ENCODE data around the gene ZNF692.

ZNF692 gene, protein sequence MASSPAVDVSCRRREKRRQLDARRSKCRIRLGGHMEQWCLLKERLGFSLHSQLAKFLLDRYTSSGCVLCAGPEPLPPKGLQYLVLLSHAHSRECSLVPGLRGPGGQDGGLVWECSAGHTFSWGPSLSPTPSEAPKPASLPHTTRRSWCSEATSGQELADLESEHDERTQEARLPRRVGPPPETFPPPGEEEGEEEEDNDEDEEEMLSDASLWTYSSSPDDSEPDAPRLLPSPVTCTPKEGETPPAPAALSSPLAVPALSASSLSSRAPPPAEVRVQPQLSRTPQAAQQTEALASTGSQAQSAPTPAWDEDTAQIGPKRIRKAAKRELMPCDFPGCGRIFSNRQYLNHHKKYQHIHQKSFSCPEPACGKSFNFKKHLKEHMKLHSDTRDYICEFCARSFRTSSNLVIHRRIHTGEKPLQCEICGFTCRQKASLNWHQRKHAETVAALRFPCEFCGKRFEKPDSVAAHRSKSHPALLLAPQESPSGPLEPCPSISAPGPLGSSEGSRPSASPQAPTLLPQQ

DNA sequence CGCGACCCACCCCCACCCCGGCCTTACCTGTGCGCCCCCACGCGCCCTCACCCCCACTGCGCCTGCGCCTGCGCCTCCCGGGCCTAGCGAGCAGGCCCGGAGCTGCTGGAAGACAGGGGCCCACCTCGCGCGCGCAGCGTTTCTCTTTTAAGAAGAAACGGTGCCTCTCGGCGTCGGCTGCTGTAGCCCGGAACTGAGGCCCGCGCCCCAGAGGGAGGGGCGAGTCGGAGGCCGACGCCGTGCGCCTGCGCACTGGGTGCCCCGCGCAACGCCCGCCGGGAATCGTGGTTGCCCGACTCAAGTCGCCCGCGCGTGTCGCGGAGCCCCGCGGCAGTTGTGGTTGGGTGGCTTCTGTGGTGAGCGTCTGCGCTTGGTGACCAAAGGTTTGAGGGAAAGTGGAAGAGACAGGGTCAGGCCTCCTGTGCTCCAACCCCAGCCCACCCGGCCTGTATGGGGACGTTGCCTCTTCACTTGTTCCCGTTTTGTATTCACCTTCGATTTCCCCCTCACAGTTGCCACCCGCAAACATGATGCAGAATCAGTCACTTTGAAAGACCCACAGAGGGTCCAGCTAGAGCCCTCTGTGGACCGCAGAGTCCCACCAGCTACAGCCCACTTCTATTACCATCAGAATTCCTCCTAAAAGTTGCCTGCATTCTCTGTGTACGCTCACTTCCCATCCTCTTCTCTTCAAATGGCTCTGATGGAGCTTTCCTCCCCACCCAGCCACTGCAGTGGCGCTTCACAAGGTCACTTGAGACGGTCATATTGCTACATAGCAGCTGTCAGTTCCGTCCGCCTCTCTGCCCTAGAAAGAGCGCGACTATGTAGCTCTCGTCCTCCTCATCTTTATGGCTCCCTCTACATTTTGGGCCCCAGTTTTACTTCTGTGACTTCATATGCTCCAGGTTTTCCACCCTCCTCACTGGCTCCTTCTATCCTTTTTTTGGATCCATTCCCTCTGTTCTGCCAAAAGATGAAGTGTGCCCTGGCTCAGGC lies at the start of gene ZNF692:
ZNF692 (minus strand) TSS at position 195 of the 999 bp plus-strand sequence. CDS start 776 bp downstream, outside the sequence.
- Histone ChIP-seq H3K27ac (ENCODE audit: low read depth, low read length) (peak within 1 kb of the TSS; percentile 75), H3K27me3 (ENCODE audit: control insufficient read depth, insufficient read depth, low read length) (peaks cover 30% of the 10 kb centered on the region), H3K9me3 (ENCODE audit: control insufficient read depth, insufficient read depth, low read length) (no peaks in the 10 kb centered on the region), H3K4me3 (ENCODE audit: low read depth, low read length) (peak within 1 kb of the TSS; percentile 92), H3K9ac (ENCODE audit: low read depth, low read length) (peak within 1 kb of the TSS; percentile 82), H3K36me3 (ENCODE audit: control insufficient read depth, insufficient read depth, low read length) (peaks cover 28% of the 10 kb centered on the region), H3K4me1 (ENCODE audit: control insufficient read depth, insufficient read depth, low read length) (peaks cover 11% of the 10 kb centered on the region)

DNA sequence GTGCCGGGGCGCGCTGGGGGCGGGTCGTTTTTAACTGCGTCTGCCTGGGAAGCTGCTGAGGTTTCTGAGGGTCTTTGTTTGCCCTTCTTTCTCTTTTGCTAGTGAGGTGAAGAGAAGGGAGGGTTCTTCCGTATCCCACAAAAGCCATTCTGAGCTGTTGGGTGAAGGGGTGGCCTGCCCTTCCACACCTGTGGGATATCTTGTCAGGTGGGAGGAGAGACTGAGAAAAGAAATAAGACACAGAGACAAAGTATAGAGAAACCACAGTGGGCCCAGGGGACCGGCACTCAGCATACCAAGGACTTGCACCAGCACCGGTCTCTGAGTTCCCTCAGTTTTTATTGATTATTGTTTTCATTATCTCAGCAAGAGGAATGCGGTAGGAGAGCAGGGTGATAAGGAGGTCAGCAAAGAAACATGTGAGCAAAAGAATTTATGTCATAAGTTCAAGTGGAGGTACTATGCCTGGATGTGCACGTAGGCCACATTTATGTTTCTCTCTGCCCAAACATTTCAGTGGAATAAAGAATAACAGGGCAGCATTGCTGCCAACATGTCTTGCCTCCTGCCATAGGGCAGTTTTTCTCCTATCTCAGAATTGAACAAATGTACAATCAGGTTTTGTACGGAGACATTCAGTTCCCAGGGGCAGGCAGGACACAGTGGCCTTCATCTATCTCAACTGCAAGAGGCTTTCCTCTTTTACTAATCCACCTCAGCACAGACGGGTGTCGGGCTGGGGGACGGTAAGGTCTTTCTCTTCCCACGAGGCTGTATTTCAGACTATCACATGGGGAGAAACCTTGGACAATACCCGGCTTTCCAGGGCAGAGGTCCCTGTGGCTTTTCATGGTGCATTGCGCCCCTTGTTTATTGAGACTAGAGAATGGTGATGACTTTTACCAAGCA lies 48.1 kb upstream of the ZNF692 start:
- peak overlapping the region; percentile 79 for H3K4me3 ChIP-seq (ENCODE audit: low read depth, low read length)
- H3K27me3 ChIP-seq (ENCODE audit: control insufficient read depth, insufficient read depth, low read length), result no peaks in the 10 kb centered on the region
- H3K9me3 ChIP-seq (ENCODE audit: control insufficient read depth, insufficient read depth, low read length), result no peaks in the 10 kb centered on the region
- peaks cover 4% of the 10 kb centered on the region; the same call in 1 of the 2 replicates for H3K36me3 ChIP-seq (ENCODE audit: control insufficient read depth, insufficient read depth, low read length)
- H3K27ac ChIP-seq (ENCODE audit: low read depth, low read length), result peak overlapping the region; percentile 96
- H3K9ac ChIP-seq (ENCODE audit: low read depth, low read length), result peak overlapping the region; percentile 84
- H3K4me1 ChIP-seq (ENCODE audit: control insufficient read depth, insufficient read depth, low read length), result peaks cover 17% of the 10 kb centered on the region

DNA sequence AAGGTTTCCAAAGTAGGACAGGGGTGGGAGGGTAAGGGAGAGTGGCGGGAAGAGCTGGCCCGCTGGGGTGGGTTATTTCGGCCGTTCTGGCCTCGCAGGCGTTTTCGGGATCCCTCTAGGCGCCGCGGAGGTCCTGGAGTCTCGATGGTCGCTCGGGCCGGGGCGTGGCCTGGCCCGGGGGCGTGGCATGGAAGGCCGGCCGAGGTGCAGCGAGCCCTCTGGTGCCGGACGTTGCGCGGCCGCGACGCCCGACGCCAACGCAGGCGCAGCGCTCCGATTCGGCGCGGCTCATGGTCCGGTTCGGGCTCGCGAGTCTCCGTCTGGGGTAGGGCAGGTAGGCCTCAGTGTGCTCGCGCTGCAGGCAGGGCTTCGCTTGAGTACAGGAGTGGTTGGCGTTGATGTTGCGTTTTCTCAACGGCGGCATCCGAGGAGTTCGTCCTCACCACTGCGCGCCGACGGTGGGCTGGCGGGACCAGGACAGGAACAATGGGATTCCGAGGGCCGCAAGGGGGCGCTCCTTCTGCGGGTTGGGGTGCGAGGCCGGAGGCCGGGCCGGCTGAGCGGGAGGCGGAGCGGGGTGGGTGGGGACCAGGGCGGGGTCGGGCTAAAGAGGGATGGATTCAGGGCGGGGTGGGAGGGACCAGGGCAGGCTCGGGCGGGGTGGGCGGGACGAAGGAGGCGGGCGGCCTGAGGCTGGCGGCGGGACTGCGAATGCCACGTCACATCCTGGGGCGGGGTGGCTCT lies 47.3 kb upstream of the ZNF692 start, which contains the start of gene PGBD2:
PGBD2 (plus strand) TSS at position 227 of the 744 bp plus-strand sequence. CDS start 7,628 bp downstream, outside the sequence.
- Histone ChIP-seq H3K4me1 (ENCODE audit: control insufficient read depth, insufficient read depth, low read length) (peaks cover 17% of the 10 kb centered on the region), H3K36me3 (ENCODE audit: control insufficient read depth, insufficient read depth, low read length) (peaks cover 4% of the 10 kb centered on the region; the same call in 1 of the 2 replicates), H3K27me3 (ENCODE audit: control insufficient read depth, insufficient read depth, low read length) (no peaks in the 10 kb centered on the region), H3K9ac (ENCODE audit: low read depth, low read length) (peak within 1 kb of the TSS; percentile 94), H3K4me3 (ENCODE audit: low read depth, low read length) (peak within 1 kb of the TSS; percentile 87), H3K27ac (ENCODE audit: low read depth, low read length) (peak within 1 kb of the TSS; percentile 96), H3K9me3 (ENCODE audit: control insufficient read depth, insufficient read depth, low read length) (no peaks in the 10 kb centered on the region)

DNA sequence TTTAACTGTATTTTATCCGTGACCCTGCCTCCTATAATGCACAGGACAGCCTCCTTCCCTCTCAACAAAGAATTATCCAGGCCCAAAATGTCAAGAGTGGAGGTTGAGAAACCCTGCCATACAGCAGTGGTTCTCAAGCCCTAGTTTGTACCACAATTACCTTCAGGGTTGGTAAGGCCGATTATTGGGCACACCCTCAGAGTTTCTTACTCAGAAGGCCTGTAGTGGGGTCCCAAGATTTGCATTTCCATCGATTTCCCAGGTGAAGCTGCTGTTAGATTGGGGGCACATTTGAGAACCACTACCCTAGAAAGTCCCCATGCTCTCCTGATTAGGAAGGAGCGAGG lies 46.8 kb upstream of the ZNF692 start:
- Histone ChIP-seq H3K36me3 (ENCODE audit: control insufficient read depth, insufficient read depth, low read length) (peaks cover 2% of the 10 kb centered on the region; the same call in 1 of the 2 replicates), H3K9ac (ENCODE audit: low read depth, low read length) (peak overlapping the region; percentile 75), H3K27ac (ENCODE audit: low read depth, low read length) (peak overlapping the region; percentile 95), H3K4me3 (ENCODE audit: low read depth, low read length) (peak overlapping the region; percentile 87), H3K4me1 (ENCODE audit: control insufficient read depth, insufficient read depth, low read length) (peaks cover 17% of the 10 kb centered on the region), H3K9me3 (ENCODE audit: control insufficient read depth, insufficient read depth, low read length) (no peaks in the 10 kb centered on the region), H3K27me3 (ENCODE audit: control insufficient read depth, insufficient read depth, low read length) (no peaks in the 10 kb centered on the region)

GRCh38 chr1:248904437-248905216 lies 45.7 kb upstream of the ZNF692 start:
- no peaks in the 10 kb centered on the region for H3K9me3 ChIP-seq (ENCODE audit: control insufficient read depth, insufficient read depth, low read length)
- no peak overlapping the region for H3K9ac ChIP-seq (ENCODE audit: low read depth, low read length)
- H3K4me1 ChIP-seq (ENCODE audit: control insufficient read depth, insufficient read depth, low read length), result peaks cover 17% of the 10 kb centered on the region
- H3K4me3 ChIP-seq (ENCODE audit: low read depth, low read length), result no peak overlapping the region
- no peaks in the 10 kb centered on the region for H3K36me3 ChIP-seq (ENCODE audit: control insufficient read depth, insufficient read depth, low read length)
- no peaks in the 10 kb centered on the region for H3K27me3 ChIP-seq (ENCODE audit: control insufficient read depth, insufficient read depth, low read length)
- no peak overlapping the region for H3K27ac ChIP-seq (ENCODE audit: low read depth, low read length)

DNA sequence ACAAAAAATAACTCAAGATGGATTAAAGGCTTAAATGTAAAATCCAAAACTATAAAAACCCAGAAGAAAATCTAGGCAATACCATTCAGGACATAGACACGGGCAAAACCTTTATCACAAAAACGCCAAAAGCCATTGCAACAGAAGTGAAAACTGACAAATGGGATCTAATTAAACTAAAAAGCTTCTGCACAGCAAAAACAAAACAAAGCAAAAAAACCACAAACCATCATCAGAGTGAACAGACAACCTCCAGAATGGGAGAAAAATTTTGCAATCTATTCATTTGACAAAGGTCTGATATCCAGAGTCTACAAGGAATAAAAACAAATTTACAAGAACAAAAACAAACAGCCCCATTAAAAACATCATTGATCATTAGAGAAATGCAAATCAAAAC lies 42.7 kb upstream of the ZNF692 start:
- no peaks in the 10 kb centered on the region for H3K27me3 ChIP-seq (ENCODE audit: control insufficient read depth, insufficient read depth, low read length)
- no peak overlapping the region for H3K9ac ChIP-seq (ENCODE audit: low read depth, low read length)
- H3K9me3 ChIP-seq (ENCODE audit: control insufficient read depth, insufficient read depth, low read length), result no peaks in the 10 kb centered on the region
- peaks cover 20% of the 10 kb centered on the region for H3K4me1 ChIP-seq (ENCODE audit: control insufficient read depth, insufficient read depth, low read length)
- H3K4me3 ChIP-seq (ENCODE audit: low read depth, low read length), result no peak overlapping the region
- no peak overlapping the region for H3K27ac ChIP-seq (ENCODE audit: low read depth, low read length)
- no peaks in the 10 kb centered on the region for H3K36me3 ChIP-seq (ENCODE audit: control insufficient read depth, insufficient read depth, low read length)

DNA sequence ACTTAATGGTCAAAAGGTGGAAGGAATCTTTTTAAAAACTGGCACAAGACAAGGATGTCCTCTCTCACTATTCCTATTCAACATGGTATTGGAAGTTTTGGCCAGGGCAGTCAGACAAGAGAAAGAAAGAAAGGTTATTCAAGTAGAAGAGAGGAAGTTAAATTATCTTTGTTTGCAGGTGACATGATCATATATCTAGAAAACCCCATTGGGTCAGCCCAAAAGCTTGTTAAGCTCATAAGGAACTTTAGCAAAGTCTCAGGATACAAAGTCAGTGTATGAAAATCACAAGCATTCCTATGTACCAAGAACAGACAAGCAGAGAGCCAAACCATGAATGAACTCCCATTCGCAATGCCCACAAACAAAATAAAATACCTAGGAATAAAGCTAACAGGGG lies 41.8 kb upstream of the ZNF692 start:
- no peaks in the 10 kb centered on the region for H3K36me3 ChIP-seq (ENCODE audit: control insufficient read depth, insufficient read depth, low read length)
- no peak overlapping the region for H3K4me3 ChIP-seq (ENCODE audit: low read depth, low read length)
- no peaks in the 10 kb centered on the region for H3K27me3 ChIP-seq (ENCODE audit: control insufficient read depth, insufficient read depth, low read length)
- H3K4me1 ChIP-seq (ENCODE audit: control insufficient read depth, insufficient read depth, low read length), result peaks cover 19% of the 10 kb centered on the region
- H3K9me3 ChIP-seq (ENCODE audit: control insufficient read depth, insufficient read depth, low read length), result no peaks in the 10 kb centered on the region
- H3K27ac ChIP-seq (ENCODE audit: low read depth, low read length), result no peak overlapping the region
- H3K9ac ChIP-seq (ENCODE audit: low read depth, low read length), result no peak overlapping the region

DNA sequence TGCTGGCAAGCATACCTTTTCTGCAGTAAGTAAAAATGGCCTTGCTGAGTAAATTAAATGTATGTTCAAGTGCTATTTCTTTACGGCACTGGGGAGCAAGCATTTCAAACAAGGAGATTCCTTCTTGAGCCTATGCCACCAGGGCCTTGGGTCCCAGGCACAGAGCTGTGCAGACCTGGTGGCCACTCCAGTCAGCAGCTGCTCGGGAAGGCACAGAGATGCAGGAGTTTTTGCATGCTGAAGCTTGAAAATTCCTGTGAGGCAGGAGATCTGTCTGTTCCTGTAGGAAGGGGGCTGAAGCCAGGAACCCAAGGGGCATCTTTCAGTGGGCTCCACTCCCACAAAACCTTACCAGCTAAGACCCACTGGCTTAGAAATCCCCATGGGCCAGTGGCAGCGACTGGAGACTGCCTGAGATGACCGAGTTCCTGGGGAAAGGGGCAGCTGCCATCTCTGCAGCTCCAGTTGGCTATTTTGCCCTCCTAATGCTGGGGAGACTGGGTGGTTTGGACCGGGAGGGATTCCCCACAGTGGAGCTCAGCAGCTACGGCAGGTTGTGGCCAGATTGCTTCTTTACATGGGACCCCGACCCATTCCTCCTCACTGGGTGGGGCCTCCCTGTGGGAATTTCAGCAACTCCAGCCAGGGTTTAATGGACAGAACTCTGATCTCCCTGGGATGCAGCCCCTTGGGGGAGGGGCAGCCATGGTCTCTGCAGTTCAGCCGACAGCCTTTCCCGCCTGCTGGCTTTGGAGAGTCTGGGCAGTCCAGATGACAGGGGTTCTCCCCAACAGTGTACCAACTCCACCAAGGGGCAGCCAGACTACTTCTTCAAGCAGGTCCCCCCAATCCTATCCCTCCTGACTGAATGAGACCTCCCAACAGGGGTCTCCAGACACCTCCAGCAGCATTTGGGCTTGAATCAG lies 38.8 kb upstream of the ZNF692 start:
- no peak overlapping the region for H3K9ac ChIP-seq (ENCODE audit: low read depth, low read length)
- H3K27me3 ChIP-seq (ENCODE audit: control insufficient read depth, insufficient read depth, low read length), result no peaks in the 10 kb centered on the region
- H3K36me3 ChIP-seq (ENCODE audit: control insufficient read depth, insufficient read depth, low read length), result no peaks in the 10 kb centered on the region
- H3K4me3 ChIP-seq (ENCODE audit: low read depth, low read length), result no peak overlapping the region
- no peak overlapping the region for H3K27ac ChIP-seq (ENCODE audit: low read depth, low read length)
- no peaks in the 10 kb centered on the region for H3K9me3 ChIP-seq (ENCODE audit: control insufficient read depth, insufficient read depth, low read length)
- peaks cover 2% of the 10 kb centered on the region; the same call in 1 of the 2 replicates for H3K4me1 ChIP-seq (ENCODE audit: control insufficient read depth, insufficient read depth, low read length)
